ENCODE results near the gene SEC61A1.

Gene SEC61A1

DNA sequence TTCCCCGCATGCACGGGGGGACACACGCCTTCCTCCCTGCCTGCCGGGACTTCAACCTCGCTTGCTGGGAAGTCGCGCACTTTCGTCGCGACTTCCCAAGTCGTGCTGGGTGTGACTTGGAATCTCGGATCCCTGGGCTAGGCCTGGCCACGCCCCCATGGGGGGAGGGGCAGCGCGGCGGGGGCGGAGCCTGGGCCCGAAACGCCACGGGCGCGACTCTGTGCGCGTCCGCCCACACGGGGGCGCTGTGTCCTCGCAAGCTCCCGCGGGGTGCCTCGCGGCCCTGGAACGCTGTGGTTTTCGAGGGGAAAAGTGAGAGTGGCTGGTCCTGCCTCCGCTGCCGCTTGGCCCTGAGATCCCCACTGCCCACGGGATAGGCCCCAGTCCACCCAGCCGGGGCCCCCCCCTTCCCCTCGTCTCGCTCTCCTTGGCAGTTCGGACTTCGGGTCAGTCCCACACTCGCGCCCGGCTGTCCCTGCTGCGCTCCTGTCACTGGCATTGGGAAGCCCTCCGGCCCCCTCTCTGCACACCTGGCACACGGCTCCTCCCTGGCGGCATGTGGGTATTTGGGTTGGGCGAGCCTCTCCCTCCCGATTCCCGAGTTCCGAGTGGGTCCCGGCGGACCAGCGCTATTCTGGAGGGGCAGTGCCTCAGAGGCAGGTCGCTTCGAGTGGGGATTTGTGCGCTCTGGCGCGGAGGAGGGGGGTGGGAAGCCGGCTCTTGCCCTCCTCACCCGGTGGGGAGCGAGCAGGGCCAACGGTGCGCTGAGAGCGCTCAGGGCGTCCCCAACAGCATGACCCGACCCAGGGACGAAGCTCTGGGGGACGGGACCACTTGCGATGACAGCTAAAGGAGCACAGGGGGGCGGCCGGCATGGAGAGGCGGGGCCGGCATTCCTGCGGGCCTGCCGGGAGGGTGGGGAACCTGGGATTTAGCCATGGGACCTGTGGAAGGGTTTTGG is 23.6 kb downstream of the SEC61A1 start:
- Histone ChIP-seq H3K4me3 (ENCODE audit: low read depth in 1 of 5, low read length in 5 of 5) (peak overlapping the region; percentile 62 to 72 (median 69)), H3K4me1 (ENCODE audit: control insufficient read depth in 5 of 5, insufficient read depth in 5 of 5, low read length in 5 of 5) (peaks cover 3 to 56% (median 44%) of the 10 kb centered on the region in 5 donors), H3K9ac (ENCODE audit: low read length in 5 of 5) (peak overlapping the region in 4 of 5 donors; percentile 48 to 74 (median 64)), H3K27me3 (ENCODE audit: control insufficient read depth in 5 of 5, insufficient read depth in 4 of 5, low read length in 5 of 5) (no peaks in the 10 kb centered on the region), H3K27ac (ENCODE audit: low read depth, low read length) (peak overlapping the region; percentile 40), H3K36me3 (ENCODE audit: control insufficient read depth in 5 of 5, insufficient read depth in 5 of 5, low read length in 5 of 5) (peaks cover 0 to 34% (median 23%) of the 10 kb centered on the region in 5 donors), H3K9me3 (ENCODE audit: control insufficient read depth in 5 of 5, low read length in 5 of 5) (no peaks in the 10 kb centered on the region)

DNA sequence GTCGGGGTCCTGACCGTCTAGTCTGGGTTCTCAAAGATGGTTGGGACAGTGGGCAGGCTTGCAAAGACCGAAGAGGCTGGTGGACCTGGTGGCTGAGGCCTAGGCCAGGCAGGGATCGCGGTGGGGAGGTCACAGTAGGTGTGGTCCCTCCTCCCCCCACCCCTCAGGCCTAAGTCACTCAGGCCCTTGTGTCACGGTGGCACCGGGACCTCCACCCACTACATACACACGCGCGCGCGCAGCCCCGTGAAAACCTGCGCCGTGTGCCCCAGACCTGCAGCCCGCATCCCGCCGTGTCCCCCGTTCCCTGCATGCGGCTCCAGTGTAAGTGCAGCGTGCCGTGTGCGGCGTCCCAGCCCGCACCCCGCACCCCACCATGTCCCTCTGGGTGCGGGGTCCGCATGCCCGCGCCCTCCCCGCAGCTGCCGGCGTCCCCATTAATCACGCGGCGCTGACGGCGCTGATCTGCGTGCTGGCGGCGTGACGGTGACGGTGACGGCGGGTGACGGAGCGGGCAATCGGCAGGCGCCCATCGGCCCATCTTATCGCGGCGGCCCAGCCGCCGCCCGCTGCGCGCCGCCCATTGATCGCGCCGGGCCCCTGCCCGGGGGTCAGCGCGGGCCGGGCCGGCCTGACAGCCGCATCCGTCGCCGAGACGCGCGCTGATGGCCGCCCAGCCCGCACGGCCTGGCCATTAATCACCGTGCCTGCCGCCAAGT is 24.4 kb downstream of the SEC61A1 start:
- Histone ChIP-seq H3K9me3 (ENCODE audit: control insufficient read depth in 5 of 5, low read length in 5 of 5) (no peaks in the 10 kb centered on the region), H3K9ac (ENCODE audit: low read length in 5 of 5) (peak overlapping the region in 4 of 5 donors; percentile 48 to 74 (median 65)), H3K4me3 (ENCODE audit: low read depth in 1 of 5, low read length in 5 of 5) (peak overlapping the region in 4 of 5 donors; percentile 62 to 72 (median 69)), H3K4me1 (ENCODE audit: control insufficient read depth in 5 of 5, insufficient read depth in 5 of 5, low read length in 5 of 5) (peaks cover 3 to 48% (median 42%) of the 10 kb centered on the region in 5 donors), H3K36me3 (ENCODE audit: control insufficient read depth in 5 of 5, insufficient read depth in 5 of 5, low read length in 5 of 5) (peaks cover 0 to 30% (median 14%) of the 10 kb centered on the region in 5 donors), H3K27ac (ENCODE audit: low read depth, low read length) (no peak overlapping the region), H3K27me3 (ENCODE audit: control insufficient read depth in 5 of 5, insufficient read depth in 4 of 5, low read length in 5 of 5) (no peaks in the 10 kb centered on the region)

DNA sequence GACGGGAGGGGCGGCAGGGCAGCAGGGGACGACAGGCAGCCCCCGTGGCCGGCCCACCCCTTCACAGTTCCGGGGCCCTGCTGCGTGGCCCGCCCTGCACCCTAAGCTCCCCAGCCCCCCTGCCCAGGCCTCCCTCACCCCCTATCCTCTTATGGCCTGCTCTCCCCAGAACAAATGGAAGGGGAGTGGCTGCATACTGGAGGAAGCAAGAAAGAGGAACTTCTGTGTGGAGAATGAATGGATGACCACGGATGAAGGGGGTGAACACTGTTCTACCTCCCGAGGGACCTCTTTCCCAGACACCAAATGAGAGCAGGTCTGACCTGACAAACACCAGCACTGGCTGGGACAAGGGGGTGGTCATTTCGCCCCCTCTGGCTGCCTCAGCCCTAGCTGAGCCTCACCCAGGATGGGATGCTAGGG is 25.0 kb downstream of the SEC61A1 start:
- Histone ChIP-seq H3K36me3 (ENCODE audit: control insufficient read depth in 5 of 5, insufficient read depth in 5 of 5, low read length in 5 of 5) (peaks cover 0 to 28% (median 11%) of the 10 kb centered on the region in 5 donors), H3K9ac (ENCODE audit: low read length in 5 of 5) (peak overlapping the region in 4 of 5 donors; percentile 34 to 64 (median 54)), H3K9me3 (ENCODE audit: control insufficient read depth in 5 of 5, low read length in 5 of 5) (no peaks in the 10 kb centered on the region), H3K27ac (ENCODE audit: low read depth, low read length) (no peak overlapping the region), H3K4me3 (ENCODE audit: low read depth in 1 of 5, low read length in 5 of 5) (peak overlapping the region; percentile 52 to 72 (median 67)), H3K27me3 (ENCODE audit: control insufficient read depth in 5 of 5, insufficient read depth in 4 of 5, low read length in 5 of 5) (no peaks in the 10 kb centered on the region), H3K4me1 (ENCODE audit: control insufficient read depth in 5 of 5, insufficient read depth in 5 of 5, low read length in 5 of 5) (peaks cover 3 to 42% (median 41%) of the 10 kb centered on the region in 5 donors)

DNA sequence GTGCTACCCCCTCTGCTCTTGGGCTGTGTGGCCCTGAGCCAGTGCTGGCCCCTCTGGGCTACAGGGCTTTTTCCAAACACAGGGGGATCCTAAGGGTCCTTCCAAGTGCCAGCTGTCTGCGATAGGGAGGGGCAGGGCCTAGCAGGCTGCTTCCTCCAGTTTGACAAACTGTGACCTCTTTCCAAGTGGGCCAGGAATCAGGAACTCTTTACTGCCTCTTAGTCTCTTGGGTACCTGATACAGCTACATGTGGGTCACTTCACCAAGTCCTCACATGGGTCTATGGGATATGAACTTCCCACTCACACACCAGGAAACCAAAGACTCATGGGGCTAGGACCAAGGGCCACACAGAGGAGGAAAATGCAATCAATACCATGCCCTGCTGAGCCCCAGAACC is 25.4 kb downstream of the SEC61A1 start:
- Histone ChIP-seq H3K9me3 (ENCODE audit: control insufficient read depth in 5 of 5, low read length in 5 of 5) (no peaks in the 10 kb centered on the region), H3K27ac (ENCODE audit: low read depth, low read length) (no peak overlapping the region), H3K9ac (ENCODE audit: low read length in 5 of 5) (peak overlapping the region in 3 of 5 donors; percentile 2 to 64 (median 59)), H3K36me3 (ENCODE audit: control insufficient read depth in 5 of 5, insufficient read depth in 5 of 5, low read length in 5 of 5) (peaks cover 0 to 28% (median 6%) of the 10 kb centered on the region in 5 donors), H3K4me1 (ENCODE audit: control insufficient read depth in 5 of 5, insufficient read depth in 5 of 5, low read length in 5 of 5) (peaks cover 3 to 42% (median 37%) of the 10 kb centered on the region in 5 donors), H3K27me3 (ENCODE audit: control insufficient read depth in 5 of 5, insufficient read depth in 4 of 5, low read length in 5 of 5) (no peaks in the 10 kb centered on the region), H3K4me3 (ENCODE audit: low read depth in 1 of 5, low read length in 5 of 5) (peak overlapping the region in 4 of 5 donors; percentile 62 to 72 (median 69))

DNA sequence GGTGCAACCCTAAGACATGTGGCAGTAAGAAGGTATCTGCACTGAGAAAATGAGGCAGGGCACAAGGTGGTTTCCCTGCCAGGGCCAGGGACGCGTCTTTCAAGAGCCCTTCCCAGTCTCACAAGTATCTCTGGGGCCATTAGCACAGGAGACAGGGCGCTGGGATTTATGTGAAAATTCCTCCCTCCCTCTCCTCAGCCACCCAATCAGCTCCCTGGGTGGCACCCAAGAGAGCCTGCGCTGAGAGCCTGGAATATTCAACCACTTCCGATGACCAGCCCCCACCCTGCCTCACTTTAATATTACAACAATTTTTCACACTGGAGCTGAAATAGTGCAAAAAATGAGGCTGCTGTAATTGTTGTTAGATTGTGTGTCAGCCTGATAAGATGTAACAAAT is 26.1 kb downstream of the SEC61A1 start:
- H3K36me3 ChIP-seq (ENCODE audit: control insufficient read depth in 5 of 5, insufficient read depth in 5 of 5, low read length in 5 of 5), result peaks cover 0 to 26% (median 4%) of the 10 kb centered on the region in 5 donors
- no peaks in the 10 kb centered on the region for H3K27me3 ChIP-seq (ENCODE audit: control insufficient read depth in 5 of 5, insufficient read depth in 4 of 5, low read length in 5 of 5)
- H3K9me3 ChIP-seq (ENCODE audit: control insufficient read depth in 5 of 5, low read length in 5 of 5), result no peaks in the 10 kb centered on the region
- no peak overlapping the region for H3K27ac ChIP-seq (ENCODE audit: low read depth, low read length)
- H3K9ac ChIP-seq (ENCODE audit: low read length in 5 of 5), result peak overlapping the region in 1 of 5 donors; percentile 14
- no peak overlapping the region for H3K4me3 ChIP-seq (ENCODE audit: low read depth in 1 of 5, low read length in 5 of 5)
- peaks cover 3 to 40% (median 36%) of the 10 kb centered on the region in 5 donors for H3K4me1 ChIP-seq (ENCODE audit: control insufficient read depth in 5 of 5, insufficient read depth in 5 of 5, low read length in 5 of 5)

DNA sequence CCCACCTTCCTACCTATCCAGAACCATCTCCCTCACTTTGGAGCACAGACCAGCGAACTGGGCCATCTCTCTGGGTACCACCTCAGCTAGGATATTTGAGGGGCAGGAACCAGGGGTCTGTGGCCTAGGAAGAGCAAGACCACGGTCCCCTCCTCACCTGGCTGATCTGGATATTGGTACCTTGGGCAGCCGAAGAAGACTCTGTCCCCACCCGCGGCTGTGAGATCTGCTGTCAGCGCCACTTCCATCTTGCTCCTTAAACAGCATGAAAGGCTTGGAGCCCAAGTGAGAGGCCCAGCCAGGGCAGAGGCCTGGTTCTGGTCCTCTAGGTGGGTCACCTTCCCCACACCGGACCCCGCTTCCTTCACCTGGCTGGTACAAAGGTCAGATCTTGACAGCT is 26.6 kb downstream of the SEC61A1 start:
- H3K27me3 ChIP-seq (ENCODE audit: control insufficient read depth in 5 of 5, insufficient read depth in 4 of 5, low read length in 5 of 5), result no peaks in the 10 kb centered on the region
- no peak overlapping the region for H3K9ac ChIP-seq (ENCODE audit: low read length in 5 of 5)
- no peaks in the 10 kb centered on the region for H3K9me3 ChIP-seq (ENCODE audit: control insufficient read depth in 5 of 5, low read length in 5 of 5)
- H3K4me1 ChIP-seq (ENCODE audit: control insufficient read depth in 5 of 5, insufficient read depth in 5 of 5, low read length in 5 of 5), result peaks cover 3 to 37% (median 34%) of the 10 kb centered on the region in 5 donors
- no peak overlapping the region for H3K27ac ChIP-seq (ENCODE audit: low read depth, low read length)
- H3K4me3 ChIP-seq (ENCODE audit: low read depth in 1 of 5, low read length in 5 of 5), result no peak overlapping the region
- peaks cover 0 to 29% (median 6%) of the 10 kb centered on the region in 5 donors for H3K36me3 ChIP-seq (ENCODE audit: control insufficient read depth in 5 of 5, insufficient read depth in 5 of 5, low read length in 5 of 5)

DNA sequence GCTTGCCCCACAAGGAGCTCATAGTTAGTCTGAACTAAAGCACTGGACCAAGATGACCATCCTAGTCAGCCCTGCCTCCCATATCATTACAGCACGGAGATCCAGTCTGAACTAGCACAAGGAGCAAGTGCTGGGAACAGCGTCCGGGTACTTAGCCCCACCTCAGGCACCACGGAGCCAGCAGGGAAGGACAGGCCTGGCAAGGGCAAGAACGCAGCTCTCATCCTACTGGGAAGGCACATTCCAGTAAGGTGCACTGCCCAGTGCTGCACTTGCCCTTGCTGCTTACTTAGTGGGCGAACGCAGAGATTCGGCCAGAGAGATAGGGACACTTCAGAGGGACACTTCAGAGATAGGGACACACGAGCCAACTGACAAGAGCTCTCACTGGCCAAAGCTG is 27.6 kb downstream of the SEC61A1 start:
- Histone ChIP-seq H3K4me3 (ENCODE audit: low read depth in 1 of 5, low read length in 5 of 5) (no peak overlapping the region), H3K4me1 (ENCODE audit: control insufficient read depth in 5 of 5, insufficient read depth in 5 of 5, low read length in 5 of 5) (peaks cover 9 to 43% (median 40%) of the 10 kb centered on the region in 5 donors), H3K27me3 (ENCODE audit: control insufficient read depth in 5 of 5, insufficient read depth in 4 of 5, low read length in 5 of 5) (no peaks in the 10 kb centered on the region), H3K36me3 (ENCODE audit: control insufficient read depth in 5 of 5, insufficient read depth in 5 of 5, low read length in 5 of 5) (peaks cover 0 to 29% (median 6%) of the 10 kb centered on the region in 5 donors), H3K27ac (ENCODE audit: low read depth, low read length) (no peak overlapping the region), H3K9me3 (ENCODE audit: control insufficient read depth in 5 of 5, low read length in 5 of 5) (no peaks in the 10 kb centered on the region), H3K9ac (ENCODE audit: low read length in 5 of 5) (no peak overlapping the region)

DNA sequence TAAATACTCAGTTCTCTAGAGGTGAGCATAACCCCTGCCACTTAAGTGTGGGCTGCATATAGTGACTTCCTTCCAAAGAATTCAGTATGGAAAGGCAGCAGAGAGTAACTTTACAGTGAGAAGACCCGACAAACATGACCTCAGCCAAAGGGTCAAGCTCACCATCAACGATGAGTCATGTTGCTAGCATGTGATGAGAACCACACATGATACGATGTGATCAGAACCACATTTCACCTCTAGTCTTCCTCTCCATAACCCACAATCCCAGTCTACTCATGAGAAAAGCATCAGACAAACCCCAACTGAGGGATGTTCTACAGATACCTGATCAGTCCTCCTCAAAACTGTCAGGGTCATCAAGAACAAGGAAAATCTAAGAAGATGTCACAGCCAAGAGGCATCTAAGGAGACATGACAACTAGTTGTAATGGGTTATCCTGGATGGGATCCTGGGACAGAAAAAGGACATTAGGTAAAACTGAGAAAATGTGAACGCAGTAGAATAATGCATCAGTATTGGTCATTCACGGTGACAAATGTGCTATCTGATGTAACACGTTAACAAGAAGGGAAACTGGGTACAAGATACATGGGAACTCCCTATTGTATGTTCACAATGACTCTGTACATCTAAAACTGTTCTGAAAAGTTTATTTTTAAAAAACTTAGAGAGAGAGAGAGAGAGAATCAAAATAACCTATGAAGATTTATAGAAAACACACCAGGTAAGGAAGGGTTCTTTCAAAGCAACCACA is 28.3 kb downstream of the SEC61A1 start:
- Histone ChIP-seq H3K9me3 (ENCODE audit: control insufficient read depth in 5 of 5, low read length in 5 of 5) (no peaks in the 10 kb centered on the region), H3K36me3 (ENCODE audit: control insufficient read depth in 5 of 5, insufficient read depth in 5 of 5, low read length in 5 of 5) (peaks cover 0 to 30% (median 6%) of the 10 kb centered on the region in 5 donors), H3K9ac (ENCODE audit: low read length in 5 of 5) (no peak overlapping the region), H3K27me3 (ENCODE audit: control insufficient read depth in 5 of 5, insufficient read depth in 4 of 5, low read length in 5 of 5) (no peaks in the 10 kb centered on the region), H3K4me3 (ENCODE audit: low read depth in 1 of 5, low read length in 5 of 5) (no peak overlapping the region), H3K27ac (ENCODE audit: low read depth, low read length) (no peak overlapping the region), H3K4me1 (ENCODE audit: control insufficient read depth in 5 of 5, insufficient read depth in 5 of 5, low read length in 5 of 5) (peaks cover 7 to 38% (median 38%) of the 10 kb centered on the region in 5 donors)

DNA sequence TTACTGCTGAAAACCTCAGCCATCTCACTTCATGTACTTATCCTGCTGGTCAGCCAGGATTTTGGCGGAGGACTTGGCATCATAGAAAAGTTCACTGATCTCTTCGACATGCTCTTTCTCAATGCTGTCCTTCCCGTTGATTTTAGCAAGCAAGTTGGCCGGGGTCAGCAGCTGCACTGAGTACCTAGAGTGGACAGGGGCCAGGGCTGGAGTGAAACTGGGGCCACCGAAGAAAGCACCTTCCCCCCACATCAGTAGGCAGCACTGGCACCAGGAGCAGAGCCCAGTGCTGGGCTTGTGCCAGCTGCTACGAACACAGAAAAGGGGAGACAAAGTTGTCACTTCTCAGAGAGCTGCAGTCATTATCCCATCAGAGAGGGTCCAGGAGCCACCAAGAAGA is 29.0 kb downstream of the SEC61A1 start:
- H3K27ac ChIP-seq (ENCODE audit: low read depth, low read length), result no peak overlapping the region
- H3K9me3 ChIP-seq (ENCODE audit: control insufficient read depth in 5 of 5, low read length in 5 of 5), result no peaks in the 10 kb centered on the region
- H3K9ac ChIP-seq (ENCODE audit: low read length in 5 of 5), result no peak overlapping the region
- no peak overlapping the region for H3K4me3 ChIP-seq (ENCODE audit: low read depth in 1 of 5, low read length in 5 of 5)
- peaks cover 0 to 36% (median 7%) of the 10 kb centered on the region in 5 donors for H3K36me3 ChIP-seq (ENCODE audit: control insufficient read depth in 5 of 5, insufficient read depth in 5 of 5, low read length in 5 of 5)
- peaks cover 7 to 32% (median 31%) of the 10 kb centered on the region in 5 donors for H3K4me1 ChIP-seq (ENCODE audit: control insufficient read depth in 5 of 5, insufficient read depth in 5 of 5, low read length in 5 of 5)
- H3K27me3 ChIP-seq (ENCODE audit: control insufficient read depth in 5 of 5, insufficient read depth in 4 of 5, low read length in 5 of 5), result no peaks in the 10 kb centered on the region
